IPS-20b (cell line): ENCODE measurements around the gene CIAO2B.
A peak's percentile ranks its signal among the peaks of the same experiment; 100 is the strongest.
"Not testable (repeated sequence)": the region's sequence is repeated elsewhere in the genome, so short reads cannot be mapped to it uniquely, and the experiment has no call there.

ENCODE experiments used
- H3K27ac ChIP-seq: one replicate; pipeline ENCODE4 v1.5.1; 2013; ENCODE audit warnings: low read length
- H3K27me3 ChIP-seq: 2 replicates; pipeline ENCODE4 v1.6.1; 2013; ENCODE audit warnings: mild to moderate bottlenecking, low read length, inconsistent platforms; ENCODE audit not compliant: insufficient read depth
- H3K36me3 ChIP-seq: 2 replicates; pipeline ENCODE4 v1.6.1; 2013; ENCODE audit warnings: low read depth, mild to moderate bottlenecking, inconsistent platforms, low read length, moderate library complexity; ENCODE audit not compliant: insufficient read depth
- H3K4me1 ChIP-seq: 2 replicates; pipeline ENCODE4 v1.6.1; 2013; ENCODE audit warnings: mild to moderate bottlenecking, control low read depth, inconsistent platforms, low read length, moderate library complexity; ENCODE audit not compliant: insufficient read depth
- H3K4me3 ChIP-seq: 2 replicates; pipeline ENCODE4 v1.5.1; 2013; ENCODE audit warnings: mild to moderate bottlenecking, low read length, inconsistent platforms
- H3K9ac ChIP-seq: 2 replicates; pipeline ENCODE4 v1.6.1; 2013; ENCODE audit warnings: low read depth, mild to moderate bottlenecking, inconsistent platforms, low read length, moderate library complexity
- H3K9me3 ChIP-seq: 2 replicates; pipeline ENCODE4 v1.6.1; 2013; ENCODE audit warnings: mild to moderate bottlenecking, low read depth, low read length, inconsistent platforms; ENCODE audit not compliant: insufficient read depth

The CIAO2B gene

DNA sequence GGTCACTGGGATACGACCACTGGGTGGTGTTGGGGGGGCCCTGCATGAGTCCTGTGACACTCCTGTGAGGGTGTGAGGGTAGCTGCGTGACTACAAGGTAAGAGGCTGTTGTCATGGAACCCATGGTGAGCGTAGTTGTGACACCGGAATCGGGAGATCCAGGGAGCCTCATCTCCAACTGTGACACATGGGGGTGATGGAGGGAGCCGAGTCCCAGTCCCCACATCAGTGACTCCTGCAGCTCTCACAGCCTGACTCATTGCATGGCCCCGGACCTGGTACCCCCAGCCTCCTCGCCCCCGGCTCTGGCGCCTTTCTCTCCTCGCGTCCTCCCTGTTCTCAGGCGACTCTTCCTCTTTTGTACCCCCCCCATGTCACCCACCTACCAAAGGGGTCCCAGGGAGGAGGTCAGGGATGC lies 29.8 kb downstream of the CIAO2B start:
- Histone ChIP-seq H3K36me3 (no peaks in the 10 kb centered on the region), H3K27me3 (no peaks in the 10 kb centered on the region; the same call in 1 of the 2 replicates), H3K9ac (no peak overlapping the region), H3K4me1 (peaks cover 4% of the 10 kb centered on the region; the same call in 1 of the 2 replicates), H3K9me3 (no peaks in the 10 kb centered on the region), H3K4me3 (no peak overlapping the region), H3K27ac (no peak overlapping the region)

DNA sequence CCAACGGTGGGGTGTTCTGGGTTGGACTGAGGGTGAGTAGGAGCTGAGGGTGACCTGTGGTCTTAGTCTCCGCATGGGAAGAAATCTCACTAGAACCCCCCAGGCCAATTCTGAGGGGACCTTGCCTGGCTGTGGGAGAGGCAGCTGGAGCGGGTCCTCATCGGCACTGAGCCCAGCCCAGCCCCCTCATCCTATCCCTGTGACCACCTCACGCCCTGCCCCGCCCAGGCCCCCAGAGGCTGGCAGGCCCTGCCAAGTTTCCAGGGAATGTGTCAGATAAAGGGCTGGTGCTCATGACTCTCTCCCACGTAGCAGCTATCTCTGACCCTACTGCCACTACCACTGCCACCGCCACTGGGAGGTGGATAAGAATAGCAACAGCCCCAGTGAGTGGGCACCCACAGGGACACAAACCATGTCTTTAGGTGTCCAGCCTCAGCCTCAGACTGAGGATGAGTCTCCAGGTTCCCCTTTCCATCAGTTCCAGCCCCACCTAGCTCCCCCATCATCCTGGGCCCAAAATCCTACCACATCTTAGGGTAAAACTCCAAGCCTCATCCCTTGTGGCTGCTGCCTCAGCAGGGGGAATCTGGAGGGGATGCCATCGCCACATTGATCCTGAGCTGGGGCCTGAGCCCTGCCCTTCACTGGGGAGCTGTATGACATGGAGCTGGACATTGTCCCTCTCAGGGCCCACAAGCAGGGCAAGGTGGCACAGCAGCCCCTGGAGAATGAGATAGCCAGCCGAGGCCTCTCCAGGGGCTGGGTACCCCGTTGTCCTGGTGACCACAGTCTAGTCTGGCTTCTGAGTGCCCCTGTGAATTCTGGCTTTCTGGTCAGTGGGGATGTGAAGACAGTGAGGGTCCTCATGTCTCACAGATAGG lies 30.4 kb downstream of the CIAO2B start:
- H3K27me3 ChIP-seq = no peaks in the 10 kb centered on the region; the same call in 1 of the 2 replicates
- H3K9ac ChIP-seq = no peak overlapping the region
- H3K27ac ChIP-seq = no peak overlapping the region
- no peaks in the 10 kb centered on the region for H3K36me3 ChIP-seq
- H3K4me1 ChIP-seq = peaks cover 4% of the 10 kb centered on the region; the same call in 1 of the 2 replicates
- H3K4me3 ChIP-seq = no peak overlapping the region
- H3K9me3 ChIP-seq = no peaks in the 10 kb centered on the region

- Histone ChIP-seq H3K27ac (no peak overlapping the region), H3K9ac (no peak overlapping the region), H3K4me1 (peaks cover 4% of the 10 kb centered on the region; the same call in 1 of the 2 replicates), H3K4me3 (no peak overlapping the region), H3K27me3 (no peaks in the 10 kb centered on the region), H3K9me3 (no peaks in the 10 kb centered on the region), H3K36me3 (no peaks in the 10 kb centered on the region)
Measured at GRCh38 chr16:66902648-66903543, 31.3 kb downstream of the CIAO2B start.

GRCh38 chr16:66901626-66902025 lies 32.6 kb downstream of the CIAO2B start:
- Histone ChIP-seq H3K4me3 (no peak overlapping the region), H3K27me3 (no peaks in the 10 kb centered on the region), H3K27ac (no peak overlapping the region), H3K9me3 (no peaks in the 10 kb centered on the region), H3K9ac (no peak overlapping the region), H3K4me1 (peaks cover 4% of the 10 kb centered on the region; the same call in 1 of the 2 replicates), H3K36me3 (no peaks in the 10 kb centered on the region)

DNA sequence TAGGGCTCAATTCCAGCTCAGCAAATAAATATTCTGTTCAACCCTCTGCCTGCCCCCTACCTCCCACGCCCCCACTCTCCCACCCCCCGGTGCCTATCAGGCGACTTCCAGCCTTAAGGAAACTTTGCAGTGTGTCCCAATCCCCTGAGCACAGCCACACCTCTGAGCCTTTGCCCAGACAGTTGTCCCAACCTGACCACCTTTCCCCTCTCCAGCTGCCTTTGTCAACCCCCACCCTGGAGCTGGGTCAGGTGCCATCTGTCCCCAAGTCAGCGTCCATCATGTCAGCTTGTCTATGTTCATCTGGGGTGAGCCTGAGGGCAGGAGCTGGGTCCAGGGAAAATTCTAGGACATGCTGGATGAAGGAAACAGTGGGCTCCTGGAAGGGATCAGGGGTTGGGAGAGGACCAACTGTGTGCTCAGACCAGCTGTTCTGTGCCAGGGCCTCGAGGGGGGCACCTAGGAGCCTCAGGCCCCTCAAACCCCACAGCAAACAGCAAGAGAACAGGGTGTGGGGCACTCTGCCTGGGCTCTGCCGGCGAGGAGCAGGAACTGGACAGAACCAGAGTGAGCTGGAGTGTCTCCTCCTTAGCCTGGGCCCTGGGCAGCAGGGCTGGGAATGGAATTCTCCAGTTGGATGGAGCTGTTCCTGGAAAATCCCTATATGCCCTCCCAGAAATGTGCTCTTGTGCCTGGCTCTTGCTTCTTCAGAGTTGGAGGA lies 33.3 kb downstream of the CIAO2B start:
- Histone ChIP-seq H3K27ac (no peak overlapping the region), H3K4me3 (no peak overlapping the region), H3K4me1 (peaks cover 4% of the 10 kb centered on the region; the same call in 1 of the 2 replicates), H3K27me3 (no peaks in the 10 kb centered on the region), H3K36me3 (no peaks in the 10 kb centered on the region), H3K9me3 (no peaks in the 10 kb centered on the region), H3K9ac (no peak overlapping the region)

GRCh38 chr16:66899945-66900710 lies 34.1 kb downstream of the CIAO2B start:
- Histone ChIP-seq H3K27ac (no peak overlapping the region), H3K4me1 (peaks cover 4% of the 10 kb centered on the region; the same call in 1 of the 2 replicates), H3K9me3 (no peaks in the 10 kb centered on the region), H3K36me3 (no peaks in the 10 kb centered on the region), H3K9ac (peak overlapping the region; percentile 30; the same call in 1 of the 2 replicates), H3K4me3 (no peak overlapping the region), H3K27me3 (no peaks in the 10 kb centered on the region)

DNA sequence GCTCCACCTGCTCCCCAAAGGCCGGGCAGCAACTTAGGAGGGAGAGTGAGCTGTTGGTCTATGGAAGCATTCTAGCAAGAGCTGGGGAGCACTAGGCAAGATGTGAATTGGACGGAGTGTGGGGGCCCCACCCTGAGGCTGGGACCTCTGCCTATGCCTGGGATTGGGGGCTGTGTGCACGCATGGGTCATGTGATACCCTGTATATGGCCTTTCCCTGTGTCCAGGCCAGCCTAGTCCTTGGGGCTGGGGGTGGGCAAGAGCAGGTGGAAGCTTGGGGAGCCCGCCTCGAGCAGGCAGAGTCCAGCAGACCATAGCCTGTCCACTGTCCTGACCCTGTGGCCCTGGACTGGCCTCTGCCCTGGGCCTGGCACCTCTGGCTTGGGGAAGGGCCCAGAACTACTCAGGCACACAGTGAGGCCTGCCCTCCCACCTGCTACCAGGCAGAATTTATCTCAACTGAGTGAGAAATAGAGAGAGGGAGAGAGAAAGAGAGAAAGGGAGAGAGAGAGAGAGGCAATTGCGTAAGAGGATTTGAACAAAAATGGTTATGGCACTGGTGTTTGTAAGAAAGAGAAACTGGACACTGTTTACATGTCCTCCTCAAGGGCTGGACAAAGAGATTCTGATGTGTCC lies 34.8 kb downstream of the CIAO2B start:
- H3K9me3 ChIP-seq = no peaks in the 10 kb centered on the region
- H3K9ac ChIP-seq = no peak overlapping the region
- no peak overlapping the region for H3K27ac ChIP-seq
- peaks cover 4% of the 10 kb centered on the region; the same call in 1 of the 2 replicates for H3K4me1 ChIP-seq
- H3K36me3 ChIP-seq = no peaks in the 10 kb centered on the region
- H3K27me3 ChIP-seq = no peaks in the 10 kb centered on the region
- no peak overlapping the region for H3K4me3 ChIP-seq

DNA sequence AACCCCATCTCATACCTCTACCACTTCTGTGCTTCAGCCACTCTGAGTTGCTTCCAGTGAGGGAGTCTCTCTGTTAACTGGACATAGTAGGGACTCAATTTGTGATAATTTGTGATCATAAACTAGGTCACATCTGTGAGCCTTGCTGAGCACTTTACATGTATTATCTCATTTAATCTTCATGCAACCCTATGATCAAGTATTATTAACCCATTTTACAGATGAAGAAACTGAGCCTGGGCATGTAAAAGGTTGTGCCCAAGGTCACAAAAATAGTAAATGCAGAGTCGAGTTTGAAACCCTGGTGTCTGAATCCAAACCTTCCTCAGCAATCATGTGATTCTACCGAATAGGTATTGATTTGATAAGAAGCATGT lies 35.3 kb downstream of the CIAO2B start:
- no peak overlapping the region for H3K9ac ChIP-seq
- H3K4me3 ChIP-seq = no peak overlapping the region
- H3K27me3 ChIP-seq = no peaks in the 10 kb centered on the region
- no peak overlapping the region for H3K27ac ChIP-seq
- H3K36me3 ChIP-seq = no peaks in the 10 kb centered on the region
- peaks cover 4% of the 10 kb centered on the region; the same call in 1 of the 2 replicates for H3K4me1 ChIP-seq
- H3K9me3 ChIP-seq = no peaks in the 10 kb centered on the region

DNA sequence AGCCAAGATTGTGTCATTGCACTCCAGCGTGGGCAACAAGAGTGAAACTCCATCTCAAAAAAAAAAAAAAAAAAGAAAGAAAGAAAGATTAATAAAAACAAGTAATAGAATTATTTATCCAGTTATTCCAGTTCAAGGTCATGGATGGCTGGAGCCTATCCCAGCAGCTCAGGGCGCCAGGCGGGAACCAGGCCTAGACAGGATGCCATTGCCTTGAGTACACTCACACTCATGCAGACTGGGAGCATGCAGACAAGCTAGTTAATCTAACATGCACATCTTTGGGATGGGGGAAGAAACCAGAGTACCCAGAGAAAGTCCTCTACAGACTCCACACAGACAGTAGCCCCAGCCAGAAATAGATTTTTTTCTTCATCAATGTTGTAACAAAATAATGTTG lies 36.0 kb downstream of the CIAO2B start:
- Histone ChIP-seq H3K36me3 (no peaks in the 10 kb centered on the region), H3K4me1 (peaks cover 4% of the 10 kb centered on the region; the same call in 1 of the 2 replicates), H3K27ac (no peak overlapping the region), H3K4me3 (no peak overlapping the region), H3K9ac (no peak overlapping the region), H3K27me3 (no peaks in the 10 kb centered on the region), H3K9me3 (no peaks in the 10 kb centered on the region)

GRCh38 chr16:66896682-66897081 lies 37.5 kb downstream of the CIAO2B start:
- not testable (repeated sequence) for H3K27ac ChIP-seq, H3K9me3 ChIP-seq, H3K4me1 ChIP-seq, H3K36me3 ChIP-seq, H3K9ac ChIP-seq, H3K27me3 ChIP-seq, H3K4me3 ChIP-seq
